Measurements from ENCODE around the gene PIP5K1B.

The PIP5K1B gene

DNA sequence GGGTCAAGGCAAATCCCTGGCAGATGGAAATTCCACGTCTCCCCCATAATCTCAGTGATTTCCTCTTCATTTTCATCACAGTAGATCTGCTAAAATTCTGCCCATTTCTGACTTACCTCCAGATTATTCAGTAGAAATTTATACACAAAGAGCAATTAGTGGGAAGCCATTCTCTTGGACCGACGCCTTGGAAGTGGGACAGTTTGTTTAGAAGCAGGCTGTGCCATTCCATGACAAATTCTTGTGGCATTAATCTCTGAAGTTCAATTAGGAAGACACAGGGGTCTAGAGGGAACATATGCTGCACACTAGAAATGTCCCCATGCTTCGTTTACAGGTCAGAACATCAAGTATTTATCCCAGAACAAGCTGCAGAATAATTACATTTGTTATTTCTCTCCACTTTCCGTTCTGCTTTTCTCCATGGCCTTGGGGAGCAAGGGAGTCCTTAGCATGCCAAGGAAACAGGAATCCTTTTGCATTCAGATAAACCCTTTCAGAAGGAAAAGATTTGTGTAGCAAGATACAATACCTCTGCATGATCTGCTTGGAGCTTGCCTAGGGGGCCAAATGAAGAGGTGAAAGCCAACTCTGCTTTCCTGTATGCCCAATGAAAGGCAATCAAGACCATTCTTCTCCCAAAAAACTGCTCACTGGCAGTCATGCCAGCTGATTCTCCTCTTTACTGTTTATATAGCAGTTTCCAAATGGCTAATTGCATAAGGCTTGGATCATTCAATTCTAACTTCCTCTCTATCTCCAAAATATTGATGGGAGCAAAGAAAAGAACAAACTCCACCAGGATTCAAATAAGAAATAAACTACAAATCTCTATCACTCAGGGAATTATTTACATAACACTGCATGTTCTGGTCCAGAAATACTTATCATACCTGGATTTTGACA lies 311.4 kb downstream of the PIP5K1B start:
- ATAC-seq = no peak
- TF ChIP-seq ISL1 (CRISPR knock-in tag; IDR thresholded peaks at IDR 0.05) = no peak
- TF ChIP-seq, protein P1, sequence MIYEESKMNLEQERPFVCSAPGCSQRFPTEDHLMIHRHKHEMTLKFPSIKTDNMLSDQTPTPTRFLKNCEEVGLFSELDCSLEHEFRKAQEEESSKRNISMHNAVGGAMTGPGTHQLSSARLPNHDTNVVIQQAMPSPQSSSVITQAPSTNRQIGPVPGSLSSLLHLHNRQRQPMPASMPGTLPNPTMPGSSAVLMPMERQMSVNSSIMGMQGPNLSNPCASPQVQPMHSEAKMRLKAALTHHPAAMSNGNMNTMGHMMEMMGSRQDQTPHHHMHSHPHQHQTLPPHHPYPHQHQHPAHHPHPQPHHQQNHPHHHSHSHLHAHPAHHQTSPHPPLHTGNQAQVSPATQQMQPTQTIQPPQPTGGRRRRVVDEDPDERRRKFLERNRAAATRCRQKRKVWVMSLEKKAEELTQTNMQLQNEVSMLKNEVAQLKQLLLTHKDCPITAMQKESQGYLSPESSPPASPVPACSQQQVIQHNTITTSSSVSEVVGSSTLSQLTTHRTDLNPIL (CRISPR knock-in tag; IDR thresholded peaks at IDR 0.05; ENCODE audit: low read depth) = no peak
- no peak for TF ChIP-seq OSR1 (CRISPR knock-in tag; IDR thresholded peaks at IDR 0.05)
- TF ChIP-seq, protein P2, sequence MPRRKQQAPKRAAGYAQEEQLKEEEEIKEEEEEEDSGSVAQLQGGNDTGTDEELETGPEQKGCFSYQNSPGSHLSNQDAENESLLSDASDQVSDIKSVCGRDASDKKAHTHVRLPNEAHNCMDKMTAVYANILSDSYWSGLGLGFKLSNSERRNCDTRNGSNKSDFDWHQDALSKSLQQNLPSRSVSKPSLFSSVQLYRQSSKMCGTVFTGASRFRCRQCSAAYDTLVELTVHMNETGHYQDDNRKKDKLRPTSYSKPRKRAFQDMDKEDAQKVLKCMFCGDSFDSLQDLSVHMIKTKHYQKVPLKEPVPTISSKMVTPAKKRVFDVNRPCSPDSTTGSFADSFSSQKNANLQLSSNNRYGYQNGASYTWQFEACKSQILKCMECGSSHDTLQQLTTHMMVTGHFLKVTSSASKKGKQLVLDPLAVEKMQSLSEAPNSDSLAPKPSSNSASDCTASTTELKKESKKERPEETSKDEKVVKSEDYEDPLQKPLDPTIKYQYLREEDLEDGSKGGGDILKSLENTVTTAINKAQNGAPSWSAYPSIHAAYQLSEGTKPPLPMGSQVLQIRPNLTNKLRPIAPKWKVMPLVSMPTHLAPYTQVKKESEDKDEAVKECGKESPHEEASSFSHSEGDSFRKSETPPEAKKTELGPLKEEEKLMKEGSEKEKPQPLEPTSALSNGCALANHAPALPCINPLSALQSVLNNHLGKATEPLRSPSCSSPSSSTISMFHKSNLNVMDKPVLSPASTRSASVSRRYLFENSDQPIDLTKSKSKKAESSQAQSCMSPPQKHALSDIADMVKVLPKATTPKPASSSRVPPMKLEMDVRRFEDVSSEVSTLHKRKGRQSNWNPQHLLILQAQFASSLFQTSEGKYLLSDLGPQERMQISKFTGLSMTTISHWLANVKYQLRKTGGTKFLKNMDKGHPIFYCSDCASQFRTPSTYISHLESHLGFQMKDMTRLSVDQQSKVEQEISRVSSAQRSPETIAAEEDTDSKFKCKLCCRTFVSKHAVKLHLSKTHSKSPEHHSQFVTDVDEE (CRISPR knock-in tag; IDR thresholded peaks at IDR 0.05) = no peak
- no peak for TF ChIP-seq ESRRG (CRISPR knock-in tag; IDR thresholded peaks at IDR 0.05)
- TF ChIP-seq RARB (CRISPR knock-in tag; IDR thresholded peaks at IDR 0.05) = no peak
- no peak for TF ChIP-seq TOX (CRISPR knock-in tag; IDR thresholded peaks at IDR 0.05; ENCODE audit: borderline replicate concordance)
- TF ChIP-seq, protein P3, sequence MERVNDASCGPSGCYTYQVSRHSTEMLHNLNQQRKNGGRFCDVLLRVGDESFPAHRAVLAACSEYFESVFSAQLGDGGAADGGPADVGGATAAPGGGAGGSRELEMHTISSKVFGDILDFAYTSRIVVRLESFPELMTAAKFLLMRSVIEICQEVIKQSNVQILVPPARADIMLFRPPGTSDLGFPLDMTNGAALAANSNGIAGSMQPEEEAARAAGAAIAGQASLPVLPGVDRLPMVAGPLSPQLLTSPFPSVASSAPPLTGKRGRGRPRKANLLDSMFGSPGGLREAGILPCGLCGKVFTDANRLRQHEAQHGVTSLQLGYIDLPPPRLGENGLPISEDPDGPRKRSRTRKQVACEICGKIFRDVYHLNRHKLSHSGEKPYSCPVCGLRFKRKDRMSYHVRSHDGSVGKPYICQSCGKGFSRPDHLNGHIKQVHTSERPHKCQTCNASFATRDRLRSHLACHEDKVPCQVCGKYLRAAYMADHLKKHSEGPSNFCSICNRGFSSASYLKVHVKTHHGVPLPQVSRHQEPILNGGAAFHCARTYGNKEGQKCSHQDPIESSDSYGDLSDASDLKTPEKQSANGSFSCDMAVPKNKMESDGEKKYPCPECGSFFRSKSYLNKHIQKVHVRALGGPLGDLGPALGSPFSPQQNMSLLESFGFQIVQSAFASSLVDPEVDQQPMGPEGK (CRISPR knock-in tag; IDR thresholded peaks at IDR 0.05; ENCODE audit: borderline replicate concordance) = no peak
- TF ChIP-seq CSDC2 (CRISPR knock-in tag; IDR thresholded peaks at IDR 0.05) = no peak
- TF ChIP-seq ARNTL (CRISPR knock-in tag; IDR thresholded peaks at IDR 0.05; ENCODE audit: borderline replicate concordance, low read depth) = no peak
- no peak for TF ChIP-seq ZC3H10 (CRISPR knock-in tag; IDR thresholded peaks at IDR 0.05)
- TF ChIP-seq ZFP3 (CRISPR knock-in tag; IDR thresholded peaks at IDR 0.05) = no peak
- TF ChIP-seq TCF4 (CRISPR knock-in tag; IDR thresholded peaks at IDR 0.05; ENCODE audit: borderline replicate concordance) = no peak
- TF ChIP-seq ZNF70 (CRISPR knock-in tag; IDR thresholded peaks at IDR 0.05) = no peak
- TF ChIP-seq, protein P4, sequence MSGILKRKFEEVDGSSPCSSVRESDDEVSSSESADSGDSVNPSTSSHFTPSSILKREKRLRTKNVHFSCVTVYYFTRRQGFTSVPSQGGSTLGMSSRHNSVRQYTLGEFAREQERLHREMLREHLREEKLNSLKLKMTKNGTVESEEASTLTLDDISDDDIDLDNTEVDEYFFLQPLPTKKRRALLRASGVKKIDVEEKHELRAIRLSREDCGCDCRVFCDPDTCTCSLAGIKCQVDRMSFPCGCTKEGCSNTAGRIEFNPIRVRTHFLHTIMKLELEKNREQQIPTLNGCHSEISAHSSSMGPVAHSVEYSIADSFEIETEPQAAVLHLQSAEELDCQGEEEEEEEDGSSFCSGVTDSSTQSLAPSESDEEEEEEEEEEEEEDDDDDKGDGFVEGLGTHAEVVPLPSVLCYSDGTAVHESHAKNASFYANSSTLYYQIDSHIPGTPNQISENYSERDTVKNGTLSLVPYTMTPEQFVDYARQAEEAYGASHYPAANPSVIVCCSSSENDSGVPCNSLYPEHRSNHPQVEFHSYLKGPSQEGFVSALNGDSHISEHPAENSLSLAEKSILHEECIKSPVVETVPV (CRISPR knock-in tag; IDR thresholded peaks at IDR 0.05) = no peak
- TF ChIP-seq ZFP30 (CRISPR knock-in tag; IDR thresholded peaks at IDR 0.05) = no peak
- TF ChIP-seq PPARA (CRISPR knock-in tag; IDR thresholded peaks at IDR 0.05; ENCODE audit: borderline replicate concordance) = no peak
- TF ChIP-seq, protein P5, sequence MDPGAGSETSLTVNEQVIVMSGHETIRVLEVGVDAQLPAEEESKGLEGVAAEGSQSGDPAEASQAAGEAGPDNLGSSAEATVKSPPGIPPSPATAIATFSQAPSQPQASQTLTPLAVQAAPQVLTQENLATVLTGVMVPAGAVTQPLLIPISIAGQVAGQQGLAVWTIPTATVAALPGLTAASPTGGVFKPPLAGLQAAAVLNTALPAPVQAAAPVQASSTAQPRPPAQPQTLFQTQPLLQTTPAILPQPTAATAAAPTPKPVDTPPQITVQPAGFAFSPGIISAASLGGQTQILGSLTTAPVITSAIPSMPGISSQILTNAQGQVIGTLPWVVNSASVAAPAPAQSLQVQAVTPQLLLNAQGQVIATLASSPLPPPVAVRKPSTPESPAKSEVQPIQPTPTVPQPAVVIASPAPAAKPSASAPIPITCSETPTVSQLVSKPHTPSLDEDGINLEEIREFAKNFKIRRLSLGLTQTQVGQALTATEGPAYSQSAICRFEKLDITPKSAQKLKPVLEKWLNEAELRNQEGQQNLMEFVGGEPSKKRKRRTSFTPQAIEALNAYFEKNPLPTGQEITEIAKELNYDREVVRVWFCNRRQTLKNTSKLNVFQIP (CRISPR knock-in tag; IDR thresholded peaks at IDR 0.05; ENCODE audit: borderline replicate concordance, low read depth) = no peak
- no peak for TF ChIP-seq ZNF8 (CRISPR knock-in tag; IDR thresholded peaks at IDR 0.05)
- TF ChIP-seq SNAI2 (CRISPR knock-in tag; IDR thresholded peaks at IDR 0.05) = no peak

DNA sequence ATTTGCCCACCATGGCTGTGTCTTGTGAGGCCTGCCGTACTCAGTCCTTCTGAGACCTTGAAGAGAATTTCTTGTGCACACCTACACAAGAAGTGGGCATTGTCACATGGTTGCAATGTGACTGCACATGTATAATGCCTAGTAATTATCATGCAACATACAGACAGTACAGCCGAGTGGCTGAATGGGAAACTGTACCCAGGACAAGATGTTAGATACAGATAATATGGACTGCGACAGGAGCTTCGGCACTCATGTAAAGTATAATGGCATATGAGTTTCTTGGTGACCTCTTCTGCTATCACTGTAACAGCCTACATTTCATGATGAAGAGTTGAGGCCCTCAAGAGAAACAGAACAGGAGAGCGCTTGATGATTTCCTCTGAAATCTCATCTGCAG lies 313.7 kb downstream of the PIP5K1B start:
- no peak for ATAC-seq

More for the DNA sequence above, 313.7 kb downstream of the PIP5K1B start:
- TF ChIP-seq, protein P4 (CRISPR knock-in tag; IDR thresholded peaks at IDR 0.05) = no peak
- TF ChIP-seq TCF4 (CRISPR knock-in tag; IDR thresholded peaks at IDR 0.05; ENCODE audit: borderline replicate concordance) = no peak
- no peak for TF ChIP-seq OSR1 (CRISPR knock-in tag; IDR thresholded peaks at IDR 0.05)
- TF ChIP-seq TOX (CRISPR knock-in tag; IDR thresholded peaks at IDR 0.05; ENCODE audit: borderline replicate concordance) = no peak

Measured in SK-N-SH treated with all-trans-retinoic acid at 6 μM for 48 hours (cell line).